ENCODE measurements around the gene MAGEA8. TPM values are rescaled to one million over a fixed set of nuclear protein-coding genes. Genes with fewer than 3 reads are reported as not detected.
A peak's percentile ranks its signal among the peaks of the same experiment; 100 is the strongest.
"Not testable (repeated sequence)": the region's sequence is repeated elsewhere in the genome, so short reads cannot be mapped to it uniquely, and the experiment has no call there.

MAGEA8 gene
- total RNA-seq, result not detected
- polyA plus RNA-seq, result not detected

DNA sequence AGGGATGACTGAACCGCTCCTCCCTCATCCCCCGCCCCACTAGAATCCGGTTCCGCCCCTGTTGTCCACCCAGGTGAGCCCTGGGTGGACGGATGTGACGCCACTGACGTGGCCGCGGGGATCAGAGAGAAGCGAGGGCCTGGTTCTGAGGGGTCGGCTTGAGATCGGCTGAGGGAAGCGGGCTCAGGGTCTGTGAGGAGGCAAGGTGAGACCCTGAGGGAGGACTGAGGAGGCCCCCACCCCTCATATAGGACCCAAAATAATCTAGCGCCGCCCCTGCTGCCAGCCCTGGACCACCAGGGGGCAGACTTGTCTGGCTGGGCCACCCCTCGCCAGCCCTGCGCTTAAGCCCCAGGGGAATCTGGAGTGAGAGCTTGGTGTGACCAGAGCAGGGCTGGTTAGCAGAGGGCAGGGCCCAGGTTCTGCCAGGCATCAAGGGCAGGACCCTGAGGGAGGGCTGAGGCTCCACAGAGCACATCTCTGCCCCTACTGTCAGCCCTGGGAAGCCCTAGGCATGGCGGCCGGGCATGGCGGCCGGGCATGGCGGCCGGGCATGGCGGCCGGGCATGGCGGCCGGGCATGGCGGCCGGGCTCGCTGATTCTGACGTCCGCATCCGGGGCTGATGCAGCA, at the start of gene MAGEA8:
Gene MAGEA8, plus strand, starts transcription at position 103 of the 631 bp plus-strand sequence. CDS start 3,090 bp downstream, outside the sequence.
- FAIRE-seq (no peak), DNase-seq (peak in 1 of 6 donors; percentile 51), ATAC-seq (no peak)
- Histone ChIP-seq H3K4me3 (no peak within 1 kb of the TSS), H3K9me3 (no peaks in the 10 kb centered on the region), H3K27me3 (peaks cover 0 to 3% (median 0%) of the 10 kb centered on the region in 4 donors), H3K4me1 (no peaks in the 10 kb centered on the region), H3K36me3 (no peaks in the 10 kb centered on the region), H3K27ac (no peak within 1 kb of the TSS)
- intact Hi-C loops (cut with DNase I), result no loop called here
- 88 to 92% methylated on average over 29 to 33 of the region's 33 CpGs for WGBS, 2 donors
- TF ChIP-seq, protein P1, sequence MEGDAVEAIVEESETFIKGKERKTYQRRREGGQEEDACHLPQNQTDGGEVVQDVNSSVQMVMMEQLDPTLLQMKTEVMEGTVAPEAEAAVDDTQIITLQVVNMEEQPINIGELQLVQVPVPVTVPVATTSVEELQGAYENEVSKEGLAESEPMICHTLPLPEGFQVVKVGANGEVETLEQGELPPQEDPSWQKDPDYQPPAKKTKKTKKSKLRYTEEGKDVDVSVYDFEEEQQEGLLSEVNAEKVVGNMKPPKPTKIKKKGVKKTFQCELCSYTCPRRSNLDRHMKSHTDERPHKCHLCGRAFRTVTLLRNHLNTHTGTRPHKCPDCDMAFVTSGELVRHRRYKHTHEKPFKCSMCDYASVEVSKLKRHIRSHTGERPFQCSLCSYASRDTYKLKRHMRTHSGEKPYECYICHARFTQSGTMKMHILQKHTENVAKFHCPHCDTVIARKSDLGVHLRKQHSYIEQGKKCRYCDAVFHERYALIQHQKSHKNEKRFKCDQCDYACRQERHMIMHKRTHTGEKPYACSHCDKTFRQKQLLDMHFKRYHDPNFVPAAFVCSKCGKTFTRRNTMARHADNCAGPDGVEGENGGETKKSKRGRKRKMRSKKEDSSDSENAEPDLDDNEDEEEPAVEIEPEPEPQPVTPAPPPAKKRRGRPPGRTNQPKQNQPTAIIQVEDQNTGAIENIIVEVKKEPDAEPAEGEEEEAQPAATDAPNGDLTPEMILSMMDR (IDR thresholded peaks at IDR 0.05), result no peak

DNA sequence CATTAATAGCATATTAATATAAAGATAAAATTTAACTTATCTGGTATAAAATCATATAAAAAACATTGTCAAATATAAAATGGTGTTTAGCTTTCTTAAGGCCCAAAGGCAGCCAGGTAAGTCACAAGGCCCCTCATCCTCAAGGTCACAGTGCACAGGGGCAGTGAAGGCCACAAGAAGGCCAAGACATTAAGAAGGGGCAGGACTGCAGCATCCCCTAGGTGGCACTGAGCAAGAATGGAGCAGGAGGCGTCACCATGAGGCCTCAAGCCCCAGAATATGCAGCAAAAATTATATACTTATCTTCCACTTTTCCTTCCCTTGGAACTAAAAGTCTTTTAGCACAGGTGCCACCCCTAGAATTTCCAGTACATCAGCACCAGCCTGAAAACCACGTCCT, 49.5 kb upstream of the MAGEA8 start:
- H3K9me3 ChIP-seq, result no peaks in the 10 kb centered on the region
- no peak overlapping the region for H3K4me3 ChIP-seq
- WGBS, 2 donors, result 62 to 72% methylated on average over 2 of the region's 2 CpGs
- H3K4me1 ChIP-seq, result no peaks in the 10 kb centered on the region
- no peaks in the 10 kb centered on the region for H3K36me3 ChIP-seq
- peak; percentile 98 for FAIRE-seq
- no peak for DNase-seq
- no peaks in the 10 kb centered on the region for H3K27me3 ChIP-seq
- intact Hi-C loops (cut with DNase I), result no loop called here
- ATAC-seq, result no peak
- no peak overlapping the region for H3K27ac ChIP-seq
- TF ChIP-seq, protein P1 (IDR thresholded peaks at IDR 0.05), result no peak

GRCh38 chrX:149836728-149837127, 44.3 kb upstream of the MAGEA8 start:
- intact Hi-C loops (cut with DNase I); DNase-seq; H3K9me3 ChIP-seq; H3K4me1 ChIP-seq; H3K27me3 ChIP-seq; H3K27ac ChIP-seq; ATAC-seq; FAIRE-seq; H3K36me3 ChIP-seq; H3K4me3 ChIP-seq: not testable (repeated sequence)
- 63 to 66% methylated on average over 5 of the region's 5 CpGs for WGBS, 2 donors

- H3K27ac ChIP-seq, result no peak overlapping the region
- DNase-seq (no peak), ATAC-seq (no peak), FAIRE-seq (no peak)
- H3K36me3 ChIP-seq, result no peaks in the 10 kb centered on the region
- no peaks in the 10 kb centered on the region for H3K4me1 ChIP-seq
- no peaks in the 10 kb centered on the region for H3K27me3 ChIP-seq
- H3K9me3 ChIP-seq, result no peaks in the 10 kb centered on the region
- intact Hi-C loops (cut with DNase I), result no loop called here
- TF ChIP-seq, protein P1 (IDR thresholded peaks at IDR 0.05), result no peak
- no peak overlapping the region for H3K4me3 ChIP-seq
These were observed 43.8 kb upstream of the MAGEA8 start for GRCh38 chrX:149837167-149837566.

GRCh38 chrX:149837639-149838038, 43.3 kb upstream of the MAGEA8 start:
- DNase-seq, result no peak
- Histone ChIP-seq H3K9me3 (no peaks in the 10 kb centered on the region), H3K27me3 (no peaks in the 10 kb centered on the region), H3K4me3 (no peak overlapping the region), H3K4me1 (no peaks in the 10 kb centered on the region), H3K27ac (no peak overlapping the region), H3K36me3 (no peaks in the 10 kb centered on the region)
- intact Hi-C loops (cut with DNase I), result no loop called here
- FAIRE-seq, result peak; percentile 65
- TF ChIP-seq, protein P1 (IDR thresholded peaks at IDR 0.05), result no peak
- no peak for ATAC-seq

Measured in pancreas (tissue), 10 donors.